H1 (cell line): ENCODE results near the gene NAE1. TPM values are rescaled to one million over a fixed set of nuclear protein-coding genes. Genes with fewer than 3 reads are reported as not detected.

Experiments used
- PHF8 ChIP-seq: fragments of 200-600 bp; sonication (generic); conservative IDR thresholded peaks from 2 replicates; pipeline ENCODE4 v1.7.1; 2012; ENCODE audit warnings: low read depth, mild to moderate bottlenecking, inconsistent platforms, low read length, moderate library complexity
- POLR2AphosphoS5 ChIP-seq: IDR thresholded peaks from 2 replicates; pipeline ENCODE4 v1.6.1; 2011; ENCODE audit warnings: low read depth, low read length
- RNF2 ChIP-seq: fragments of 200-900, 300-1000 bp; sonication (generic); IDR thresholded peaks from 2 replicates; pipeline ENCODE4 v1.7.1; 2016; ENCODE audit warnings: borderline replicate concordance, low read depth, mild to moderate bottlenecking, antibody characterized with exemption, low read length; ENCODE audit not compliant: poor library complexity, severe bottlenecking; ENCODE audit errors: missing control alignments
- SP4 ChIP-seq: IDR thresholded peaks from 2 replicates; pipeline ENCODE4 v1.6.1; 2012; ENCODE audit warnings: low read length, inconsistent platforms
- polyA plus RNA-seq, 7 experiments: library from polyadenylated mRNA; depleted of rRNA in 3 of 7; stranded (reverse) in 5 of 7; unstranded in 2 of 7; fragments of >200 nt in 5 of 7; fragments of 200-250 nt in 2 of 7; gene quantifications; 1 replicate in 5 of 7; 2 replicates in 1 of 7; 4 replicates in 1 of 7; pipeline versions ENCODE4 v1.2.1 to v1.2.3, GENCODE V29; 2011 to 2013; ENCODE audit warnings: missing spikeins in 2 of 7, mixed read lengths in 2 of 7
- total RNA-seq: library from RNA; stranded (reverse); fragmentation: NEBNext Ultra II Directional; extraction: Animal tissue kit (Norgen Biotek cat#: 25700); gene quantifications from 2 replicates; pipeline ENCODE4 v1.2.1, GENCODE V29; 2021
- TF ChIP-seq, protein P1 (sequence below), 3 experiments: IDR thresholded peaks; 1 replicate in 2 of 3; 2 replicates in 1 of 3; pipeline versions ENCODE4 v1.5.1 to v1.6.1; 2011; ENCODE audit warnings: low read length in 3 of 3, mild to moderate bottlenecking in 3 of 3, inconsistent platforms in 2 of 3, low read depth in 1 of 3, moderate library complexity in 1 of 3; ENCODE audit not compliant: insufficient read depth in 1 of 3; ENCODE audit errors: control extremely low read depth in 1 of 3
- TF ChIP-seq, protein P2 (sequence below): IDR thresholded peaks from 2 replicates; pipeline ENCODE4 v1.6.1; 2012; ENCODE audit warnings: inconsistent platforms

The NAE1 gene
- total and polyA plus RNA-seq, 2 of the 8 experiments (the other 6 are each of a cell fraction or from before 2014, with no cell fraction given), result 66.6 to 155 TPM

- TF ChIP-seq, protein P1, sequence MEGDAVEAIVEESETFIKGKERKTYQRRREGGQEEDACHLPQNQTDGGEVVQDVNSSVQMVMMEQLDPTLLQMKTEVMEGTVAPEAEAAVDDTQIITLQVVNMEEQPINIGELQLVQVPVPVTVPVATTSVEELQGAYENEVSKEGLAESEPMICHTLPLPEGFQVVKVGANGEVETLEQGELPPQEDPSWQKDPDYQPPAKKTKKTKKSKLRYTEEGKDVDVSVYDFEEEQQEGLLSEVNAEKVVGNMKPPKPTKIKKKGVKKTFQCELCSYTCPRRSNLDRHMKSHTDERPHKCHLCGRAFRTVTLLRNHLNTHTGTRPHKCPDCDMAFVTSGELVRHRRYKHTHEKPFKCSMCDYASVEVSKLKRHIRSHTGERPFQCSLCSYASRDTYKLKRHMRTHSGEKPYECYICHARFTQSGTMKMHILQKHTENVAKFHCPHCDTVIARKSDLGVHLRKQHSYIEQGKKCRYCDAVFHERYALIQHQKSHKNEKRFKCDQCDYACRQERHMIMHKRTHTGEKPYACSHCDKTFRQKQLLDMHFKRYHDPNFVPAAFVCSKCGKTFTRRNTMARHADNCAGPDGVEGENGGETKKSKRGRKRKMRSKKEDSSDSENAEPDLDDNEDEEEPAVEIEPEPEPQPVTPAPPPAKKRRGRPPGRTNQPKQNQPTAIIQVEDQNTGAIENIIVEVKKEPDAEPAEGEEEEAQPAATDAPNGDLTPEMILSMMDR (IDR thresholded peaks at IDR 0.05; ENCODE audit: control extremely low read depth in 1 of 3, insufficient read depth in 1 of 3, low read depth in 1 of 3, low read length in 3 of 3), result no peak
- TF ChIP-seq RNF2 (no peak), POLR2AphosphoS5 (no peak), PHF8 (no peak), SP4 (no peak)
- TF ChIP-seq, protein P2, sequence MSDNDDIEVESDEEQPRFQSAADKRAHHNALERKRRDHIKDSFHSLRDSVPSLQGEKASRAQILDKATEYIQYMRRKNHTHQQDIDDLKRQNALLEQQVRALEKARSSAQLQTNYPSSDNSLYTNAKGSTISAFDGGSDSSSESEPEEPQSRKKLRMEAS, result no peak
Observed at GRCh38 chr16:66863707-66864106, 32.9 kb upstream of the NAE1 start (continued).
